ENCODE measurements around the gene EHMT2.

Gene EHMT2

DNA sequence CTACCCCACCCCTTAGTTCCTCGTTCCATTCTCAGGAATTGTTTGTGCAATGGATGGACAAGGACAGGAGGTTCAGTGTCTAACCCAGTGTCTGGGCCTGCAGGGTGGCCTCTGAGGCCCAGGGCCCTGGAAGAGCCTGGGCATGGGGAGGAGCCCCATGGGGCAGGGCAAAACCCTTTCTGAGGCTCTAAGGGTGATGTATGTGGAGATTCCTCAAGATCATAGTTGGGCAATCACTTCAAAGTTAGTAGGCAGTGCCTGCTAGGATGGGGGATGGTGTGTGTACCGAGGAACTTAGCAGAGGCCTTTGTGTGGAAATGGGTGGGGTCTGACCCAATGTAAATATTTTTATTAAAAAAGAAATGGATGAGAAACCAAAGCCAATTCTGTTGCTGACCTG lies 23.3 kb upstream of the EHMT2 start:
- H3K36me3 ChIP-seq, result no peaks in the 10 kb centered on the region
- H3K4me1 ChIP-seq (ENCODE audit: control insufficient read depth in 1 of 2, insufficient read depth in 1 of 2, low read depth in 1 of 2, low read length in 1 of 2), result no peaks in the 10 kb centered on the region
- TF ChIP-seq, protein P1, sequence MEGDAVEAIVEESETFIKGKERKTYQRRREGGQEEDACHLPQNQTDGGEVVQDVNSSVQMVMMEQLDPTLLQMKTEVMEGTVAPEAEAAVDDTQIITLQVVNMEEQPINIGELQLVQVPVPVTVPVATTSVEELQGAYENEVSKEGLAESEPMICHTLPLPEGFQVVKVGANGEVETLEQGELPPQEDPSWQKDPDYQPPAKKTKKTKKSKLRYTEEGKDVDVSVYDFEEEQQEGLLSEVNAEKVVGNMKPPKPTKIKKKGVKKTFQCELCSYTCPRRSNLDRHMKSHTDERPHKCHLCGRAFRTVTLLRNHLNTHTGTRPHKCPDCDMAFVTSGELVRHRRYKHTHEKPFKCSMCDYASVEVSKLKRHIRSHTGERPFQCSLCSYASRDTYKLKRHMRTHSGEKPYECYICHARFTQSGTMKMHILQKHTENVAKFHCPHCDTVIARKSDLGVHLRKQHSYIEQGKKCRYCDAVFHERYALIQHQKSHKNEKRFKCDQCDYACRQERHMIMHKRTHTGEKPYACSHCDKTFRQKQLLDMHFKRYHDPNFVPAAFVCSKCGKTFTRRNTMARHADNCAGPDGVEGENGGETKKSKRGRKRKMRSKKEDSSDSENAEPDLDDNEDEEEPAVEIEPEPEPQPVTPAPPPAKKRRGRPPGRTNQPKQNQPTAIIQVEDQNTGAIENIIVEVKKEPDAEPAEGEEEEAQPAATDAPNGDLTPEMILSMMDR (IDR thresholded peaks at IDR 0.05), result no peak

GRCh38 chr6:31919624-31920303 lies 22.3 kb upstream of the EHMT2 start:
- TF ChIP-seq, protein P1 (IDR thresholded peaks at IDR 0.05), result no peak
- H3K4me3 ChIP-seq (ENCODE audit: low read depth in 1 of 2, low read length in 1 of 2), result no peak overlapping the region
- no peaks in the 10 kb centered on the region for H3K27me3 ChIP-seq
- no peaks in the 10 kb centered on the region for H3K4me1 ChIP-seq (ENCODE audit: control insufficient read depth in 1 of 2, insufficient read depth in 1 of 2, low read depth in 1 of 2, low read length in 1 of 2)
- H3K27ac ChIP-seq, result no peak overlapping the region
- H3K9me3 ChIP-seq, result no peaks in the 10 kb centered on the region
- no peaks in the 10 kb centered on the region for H3K36me3 ChIP-seq

More for the DNA sequence above, 23.3 kb upstream of the EHMT2 start:
- Histone ChIP-seq H3K4me3 (ENCODE audit: low read depth in 1 of 2, low read length in 1 of 2) (no peak overlapping the region), H3K27ac (no peak overlapping the region), H3K27me3 (no peaks in the 10 kb centered on the region), H3K9me3 (no peaks in the 10 kb centered on the region)

DNA sequence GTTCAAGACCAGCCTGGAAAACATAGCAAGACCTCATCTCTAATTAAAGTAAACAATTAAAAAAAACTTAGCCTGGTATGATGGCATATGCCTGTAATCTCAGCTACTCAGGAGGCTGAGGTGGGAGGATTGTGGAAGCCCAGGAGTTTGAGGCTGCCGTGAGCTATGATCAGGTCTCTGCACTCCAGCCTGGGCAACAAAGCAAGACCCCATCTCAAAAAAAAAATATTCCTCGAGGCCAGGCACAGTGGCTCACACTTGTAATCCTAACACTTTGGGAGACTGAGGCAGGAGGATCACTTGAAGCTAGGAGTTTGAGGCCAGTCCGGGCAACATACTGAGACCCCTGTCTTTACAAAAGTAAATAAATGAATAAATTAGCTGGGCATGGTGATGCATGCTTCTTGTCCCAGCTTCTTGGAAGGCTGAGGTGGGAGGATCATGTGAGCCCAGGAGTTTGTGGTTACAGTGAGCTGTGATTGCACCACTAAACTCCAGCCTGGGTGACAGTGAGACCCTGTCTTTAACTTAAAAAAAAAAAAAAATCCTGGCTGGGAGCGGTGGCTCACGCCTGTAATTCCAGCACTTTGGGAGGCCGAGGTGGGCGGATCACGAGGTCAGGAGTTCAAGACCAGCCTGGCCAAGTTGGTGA lies 20.7 kb upstream of the EHMT2 start:
- no peak overlapping the region for H3K27ac ChIP-seq
- no peaks in the 10 kb centered on the region for H3K4me1 ChIP-seq (ENCODE audit: control insufficient read depth in 1 of 2, insufficient read depth in 1 of 2, low read depth in 1 of 2, low read length in 1 of 2)
- H3K9me3 ChIP-seq, result no peaks in the 10 kb centered on the region
- TF ChIP-seq, protein P1 (IDR thresholded peaks at IDR 0.05), result no peak
- no peaks in the 10 kb centered on the region for H3K27me3 ChIP-seq
- no peaks in the 10 kb centered on the region for H3K36me3 ChIP-seq
- no peak overlapping the region for H3K4me3 ChIP-seq (ENCODE audit: low read depth in 1 of 2, low read length in 1 of 2)

DNA sequence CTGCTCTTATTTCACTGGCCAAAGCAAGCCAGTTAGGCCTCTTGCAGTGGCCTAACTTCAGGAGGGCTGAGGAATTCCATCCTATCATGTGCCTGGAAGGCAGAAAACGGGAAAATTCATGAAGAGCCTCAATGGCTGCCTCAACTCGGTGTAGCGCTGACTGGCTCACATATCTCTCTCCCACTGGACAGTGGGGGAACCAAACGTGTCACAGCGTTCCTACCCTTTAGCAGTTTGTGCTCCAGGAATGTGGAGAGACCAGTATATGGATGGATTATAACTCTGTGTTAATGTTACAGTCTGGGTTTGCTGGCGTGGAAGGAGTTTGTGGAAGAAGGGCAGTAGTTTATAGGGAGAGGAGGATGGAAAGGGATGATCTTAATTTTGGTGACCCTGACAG lies 18.3 kb upstream of the EHMT2 start:
- Histone ChIP-seq H3K36me3 (no peaks in the 10 kb centered on the region), H3K27ac (no peak overlapping the region), H3K9me3 (no peaks in the 10 kb centered on the region), H3K27me3 (no peaks in the 10 kb centered on the region), H3K4me1 (ENCODE audit: control insufficient read depth in 1 of 2, insufficient read depth in 1 of 2, low read depth in 1 of 2, low read length in 1 of 2) (no peaks in the 10 kb centered on the region), H3K4me3 (ENCODE audit: low read depth in 1 of 2, low read length in 1 of 2) (no peak overlapping the region)
- TF ChIP-seq, protein P1 (IDR thresholded peaks at IDR 0.05), result no peak

DNA sequence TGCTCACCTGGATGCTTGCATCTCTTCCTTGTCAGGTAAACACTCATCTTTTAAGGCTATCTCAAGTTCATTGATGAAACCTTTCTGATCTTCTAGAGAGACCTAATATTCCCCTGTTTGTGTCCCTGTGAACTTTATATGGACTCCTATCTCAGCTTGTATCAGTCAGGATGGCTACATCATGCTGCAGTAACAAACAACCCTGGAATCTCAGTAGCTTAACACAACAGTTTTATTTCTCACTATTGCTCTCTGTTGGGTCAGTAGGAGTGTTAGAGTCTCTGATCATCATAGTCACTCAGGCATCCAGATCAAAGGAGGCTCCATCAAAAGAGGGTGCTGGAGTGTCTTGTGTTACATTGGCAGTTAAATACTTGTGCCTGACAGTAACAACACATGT lies 17.9 kb upstream of the EHMT2 start:
- H3K4me3 ChIP-seq (ENCODE audit: low read depth in 1 of 2, low read length in 1 of 2), result no peak overlapping the region
- TF ChIP-seq, protein P1 (IDR thresholded peaks at IDR 0.05), result no peak
- no peaks in the 10 kb centered on the region for H3K4me1 ChIP-seq (ENCODE audit: control insufficient read depth in 1 of 2, insufficient read depth in 1 of 2, low read depth in 1 of 2, low read length in 1 of 2)
- H3K9me3 ChIP-seq, result no peaks in the 10 kb centered on the region
- H3K36me3 ChIP-seq, result no peaks in the 10 kb centered on the region
- no peak overlapping the region for H3K27ac ChIP-seq
- H3K27me3 ChIP-seq, result no peaks in the 10 kb centered on the region

Measured in neutrophil (primary cell).